HG03159 (cell line): ENCODE data around the gene RPP25L.

ENCODE experiments used
- ATAC-seq: cut with Tn5 transposase; IDR thresholded peaks from one replicate; pipeline ENCODE4 v1.9.1; 2021; ENCODE audit warnings: mild to moderate bottlenecking, moderate library complexity; ENCODE audit not compliant: unreplicated experiment

The RPP25L gene

DNA sequence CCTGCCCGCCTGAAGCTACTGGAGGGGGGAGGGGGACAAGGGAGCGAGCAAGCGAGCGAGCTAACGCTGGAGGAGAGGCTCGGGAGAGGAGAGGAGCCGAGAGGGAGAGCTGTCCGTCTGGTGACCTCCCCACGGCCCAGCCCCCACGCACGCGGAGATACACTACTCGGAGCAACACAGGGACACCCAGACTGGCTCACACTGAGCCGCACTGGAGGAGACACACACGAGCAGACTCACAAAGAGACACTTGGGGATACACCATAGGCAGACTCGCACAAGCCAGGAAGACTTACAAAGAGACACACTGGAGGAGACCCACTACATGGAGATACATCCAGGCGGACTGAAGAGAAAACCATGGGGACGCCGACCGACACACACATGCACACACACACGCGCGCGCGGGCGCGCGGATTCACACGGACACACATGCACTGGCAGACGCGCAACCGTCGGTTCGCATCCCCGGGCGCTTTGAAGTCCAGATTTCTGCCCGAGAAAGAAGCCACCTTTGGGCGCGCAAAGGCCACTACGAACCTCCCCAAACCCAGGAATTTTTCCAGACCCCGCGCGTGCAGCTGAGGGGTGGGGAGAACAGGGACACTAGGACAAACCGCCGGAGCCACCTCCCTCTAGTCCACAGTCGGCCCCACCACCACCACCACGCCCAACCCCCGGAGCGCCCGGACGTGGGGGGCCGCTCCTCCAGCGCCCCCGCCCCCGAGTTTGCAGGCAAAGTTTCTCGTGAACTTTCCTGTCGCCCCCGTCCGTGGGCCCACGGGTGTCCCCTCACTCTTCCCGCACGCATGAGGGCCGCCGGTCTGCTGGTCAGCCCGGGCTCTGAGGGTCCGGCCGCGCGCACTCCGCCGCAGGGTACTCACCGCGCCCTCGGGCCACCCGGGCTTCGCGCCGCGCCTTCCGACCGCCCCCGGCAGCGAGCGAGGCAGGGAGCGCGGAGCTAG lies 22.9 kb downstream of the RPP25L start:
- ATAC-seq, result no peak

DNA sequence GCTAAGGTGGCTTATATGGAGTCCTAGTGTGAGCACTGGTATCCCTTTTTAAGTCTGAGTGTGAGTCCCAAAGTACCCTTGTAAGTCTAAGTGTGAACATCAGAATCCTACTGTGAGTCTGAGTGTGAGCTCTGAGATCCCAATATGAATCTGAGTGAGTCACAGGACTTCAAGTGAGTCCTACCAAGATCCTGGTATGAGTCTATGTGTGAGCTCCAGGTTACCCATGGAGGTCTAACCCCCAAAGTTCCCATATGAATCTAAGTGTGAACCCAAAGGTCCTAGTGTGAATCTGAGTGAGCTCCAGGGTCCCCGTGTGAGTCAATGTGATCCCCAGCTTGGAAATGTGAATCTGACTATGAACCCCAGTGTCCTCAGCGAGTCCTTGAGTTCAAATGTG lies 24.6 kb downstream of the RPP25L start:
- ATAC-seq, result no peak

GRCh38 chr9:34585946-34586669 lies 25.8 kb downstream of the RPP25L start:
- ATAC-seq, result no peak

DNA sequence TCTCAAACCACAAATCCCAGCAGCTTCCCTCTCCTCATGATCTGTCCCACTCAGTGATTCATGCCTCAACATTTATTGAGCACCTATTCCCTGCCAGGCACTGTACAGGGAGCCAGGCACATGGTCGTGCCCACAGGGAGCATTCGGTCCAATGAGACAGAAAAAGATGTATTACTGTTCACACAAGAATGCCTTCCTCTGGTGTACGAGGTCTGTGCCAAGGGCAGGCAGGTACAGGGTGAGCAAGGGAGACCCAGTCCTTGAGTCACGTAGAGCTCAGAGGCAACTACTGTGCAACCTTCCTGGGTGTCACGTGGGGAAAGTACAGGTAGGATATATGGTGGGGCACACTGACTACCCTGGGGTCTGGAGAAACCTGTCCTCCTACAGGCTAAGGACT lies 26.9 kb downstream of the RPP25L start:
- ATAC-seq, result no peak

- ATAC-seq, result no peak
Observed at GRCh38 chr9:34582787-34583186, 29.1 kb downstream of the RPP25L start.

- ATAC-seq, result no peak
Observed at GRCh38 chr9:34581318-34581717, 30.6 kb downstream of the RPP25L start.

DNA sequence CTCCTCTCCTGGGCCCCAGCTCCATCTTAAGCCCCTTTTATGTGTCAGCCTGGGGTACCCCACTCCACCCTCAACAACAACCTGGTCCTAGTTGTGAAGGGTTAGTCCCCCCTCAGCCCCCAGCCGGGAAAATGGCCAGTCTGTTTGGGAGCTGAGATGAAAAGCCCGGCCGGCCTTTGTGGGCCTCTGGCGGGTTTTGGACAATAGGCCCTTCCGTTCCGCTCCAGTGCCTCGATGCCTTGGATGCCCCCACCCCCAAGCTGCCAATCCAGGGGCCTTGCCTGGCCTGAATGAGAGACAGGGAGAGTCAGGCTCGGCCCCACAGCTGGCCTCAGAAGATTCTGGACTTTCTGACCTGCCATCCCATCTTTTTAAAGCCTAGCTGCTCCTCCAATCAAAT lies 31.5 kb downstream of the RPP25L start:
- ATAC-seq, result no peak

DNA sequence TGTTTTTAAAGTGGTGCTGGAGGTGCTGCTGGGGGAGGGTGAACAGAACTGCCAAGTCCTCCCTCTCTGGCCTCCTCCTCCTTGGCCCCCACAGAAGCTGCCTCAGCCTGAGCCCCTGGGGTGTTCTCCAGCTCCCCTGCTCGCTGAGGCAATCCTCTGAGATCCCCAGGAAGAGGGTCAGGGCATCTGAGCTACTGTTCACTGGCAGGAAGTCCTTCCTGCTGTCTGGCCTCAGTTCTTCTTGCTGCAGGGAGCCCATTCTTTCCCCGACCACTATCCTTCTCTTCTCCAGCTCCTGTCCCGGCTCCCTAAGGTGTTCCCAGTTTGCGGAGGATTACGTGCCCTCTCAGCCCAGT lies 32.1 kb downstream of the RPP25L start:
- no peak for ATAC-seq

DNA sequence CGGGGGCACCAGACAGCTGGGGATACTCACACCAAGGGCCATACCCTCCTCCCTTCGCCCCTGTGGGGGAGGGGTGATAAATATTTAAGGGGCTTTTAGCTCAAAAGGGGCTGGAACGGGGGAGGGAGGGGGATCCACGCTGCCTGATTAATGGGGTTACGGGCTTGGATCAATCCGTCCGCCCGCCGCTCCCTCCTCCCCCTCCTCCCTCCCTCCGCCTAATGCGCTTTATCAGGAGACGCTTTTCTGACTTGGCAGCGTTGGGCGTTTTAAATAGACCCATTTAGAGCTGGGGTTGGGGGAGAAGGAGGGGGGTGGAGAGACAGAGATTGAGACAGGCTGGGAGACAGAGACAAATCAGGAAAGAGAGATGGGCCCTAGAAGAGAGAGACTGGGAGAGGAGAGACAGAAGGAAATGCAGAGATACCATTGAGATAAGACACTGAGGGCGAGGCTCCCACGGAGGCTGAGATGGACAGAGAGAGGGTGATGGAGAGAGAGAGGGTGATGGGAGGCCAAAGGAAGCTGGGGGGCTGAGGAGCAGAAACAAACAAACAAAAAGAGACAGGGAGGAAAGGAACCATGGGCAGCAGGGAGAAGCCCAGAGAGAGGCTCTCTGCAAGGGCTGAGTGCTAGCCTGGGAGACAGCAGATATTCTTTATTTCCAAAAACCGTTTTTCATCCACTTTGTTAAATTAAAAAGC lies 32.6 kb downstream of the RPP25L start:
- no peak for ATAC-seq

DNA sequence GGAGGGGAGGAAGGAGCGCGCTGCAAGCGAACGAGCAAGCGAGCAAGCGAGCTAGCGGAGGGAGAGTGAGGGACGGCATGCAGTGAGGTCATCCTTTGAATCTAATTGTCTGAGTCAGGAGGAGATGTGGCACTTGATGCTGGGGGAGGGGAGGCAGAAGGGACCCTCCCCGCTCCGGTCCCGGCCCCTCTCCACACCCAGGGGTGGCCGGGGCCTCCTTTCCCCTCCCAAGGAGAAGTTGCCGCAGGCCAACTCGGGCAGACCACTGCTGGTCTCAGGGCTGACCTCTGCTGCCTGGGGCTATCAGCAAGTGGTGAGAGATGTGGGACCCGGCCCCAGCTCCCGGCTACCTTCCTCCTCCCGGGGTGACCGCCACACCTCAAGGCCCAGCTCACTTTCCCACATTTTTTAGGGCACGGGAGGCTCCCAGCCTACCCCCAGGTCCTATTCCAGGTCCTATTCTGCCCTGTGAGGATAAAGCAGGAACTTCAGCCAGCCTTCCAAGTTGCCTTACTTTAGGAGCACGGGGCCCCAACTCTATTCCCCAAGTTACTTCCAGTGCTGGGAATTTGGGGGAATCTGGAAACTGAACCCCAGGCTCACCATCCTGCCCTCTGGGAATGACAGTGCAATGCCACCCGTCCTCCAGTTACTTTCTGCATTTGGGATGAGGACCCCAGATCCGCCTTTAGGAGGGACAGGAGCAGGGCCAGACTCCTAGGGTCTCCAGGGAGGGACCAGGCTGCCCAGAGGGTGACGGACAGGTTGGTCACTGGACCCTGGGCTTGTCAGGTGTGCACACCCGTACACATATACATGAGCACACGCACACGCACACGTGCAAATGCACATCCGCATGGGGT lies 33.4 kb downstream of the RPP25L start:
- no peak for ATAC-seq

DNA sequence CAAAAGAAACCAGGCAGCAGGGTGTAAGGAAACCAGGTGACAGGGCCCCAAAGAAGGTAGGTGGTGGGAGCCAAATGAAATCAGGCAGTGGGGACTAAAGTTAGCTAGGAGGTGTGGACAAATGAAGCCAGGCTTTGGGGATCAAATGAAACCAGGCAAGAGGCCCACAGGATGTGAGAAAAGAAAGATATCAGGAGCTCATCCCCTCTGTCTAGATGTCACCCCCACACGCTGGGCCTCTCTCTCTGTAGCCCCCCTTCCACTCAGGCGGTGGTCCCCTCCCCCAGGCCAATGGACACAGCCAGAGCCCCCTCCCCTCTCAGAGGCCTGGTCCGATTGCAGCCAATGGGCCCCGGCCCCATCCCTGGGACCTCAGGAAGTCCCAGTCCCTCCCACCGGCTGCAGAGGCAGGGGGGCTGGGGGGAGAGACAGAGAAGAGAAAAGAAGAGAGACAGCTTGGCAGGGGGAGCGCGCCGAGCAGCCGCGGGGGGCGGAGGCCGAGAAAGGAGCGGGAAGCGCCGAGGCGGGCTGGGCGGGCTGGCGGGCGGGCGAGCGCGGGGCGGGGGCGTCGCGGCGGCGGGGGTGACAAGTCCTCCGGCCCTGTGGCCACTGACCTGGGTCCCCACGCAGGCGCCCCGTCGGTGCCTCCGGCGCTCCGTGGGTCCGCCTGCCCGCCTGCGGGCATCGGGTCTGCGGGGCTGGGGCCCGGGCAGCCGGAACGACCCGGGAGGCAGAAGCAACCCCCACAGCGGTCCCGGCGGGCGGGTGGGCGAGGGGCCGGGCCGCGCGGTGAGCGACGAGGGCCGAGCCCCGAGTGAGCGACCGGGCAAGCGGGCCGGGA lies 34.3 kb downstream of the RPP25L start:
- no peak for ATAC-seq

GRCh38 chr9:34576597-34577399 lies 35.1 kb downstream of the RPP25L start:
- ATAC-seq, result no peak

DNA sequence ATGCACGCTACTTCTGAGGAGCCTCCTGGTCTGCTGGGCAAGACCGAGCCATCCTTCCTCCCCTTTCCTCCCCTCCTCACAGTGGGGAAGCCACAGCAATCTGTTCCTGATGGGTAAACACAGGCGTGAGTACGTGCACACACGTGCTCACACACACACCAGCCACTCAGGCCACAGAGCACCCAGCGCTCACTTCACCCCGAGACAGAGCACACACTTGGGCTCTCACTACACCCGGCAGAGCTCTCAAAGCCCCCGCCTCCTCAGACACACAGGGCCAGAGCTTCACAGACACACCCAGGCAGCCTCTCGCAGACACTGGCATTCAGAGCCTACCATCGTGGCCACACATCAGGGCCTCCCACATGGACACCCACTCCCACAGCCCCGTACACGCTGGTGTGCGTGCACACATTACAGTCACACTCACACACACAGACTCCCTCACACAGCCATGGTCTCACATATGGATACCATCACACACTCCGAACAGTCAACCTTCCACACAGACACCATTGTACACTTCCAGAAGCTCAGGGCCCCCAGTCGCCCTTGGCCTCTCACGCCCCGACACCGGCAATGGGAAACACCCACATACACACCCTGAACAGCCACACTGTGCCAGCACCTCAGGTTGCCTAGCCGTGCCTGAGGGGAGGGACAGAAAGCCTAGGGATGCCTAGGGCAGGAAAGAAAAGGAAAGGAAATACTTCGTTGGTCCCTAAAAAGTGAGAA lies 35.9 kb downstream of the RPP25L start:
- no peak for ATAC-seq

GRCh38 chr9:34575241-34575640 lies 36.7 kb downstream of the RPP25L start:
- no peak for ATAC-seq

- ATAC-seq, result no peak
Observed at GRCh38 chr9:34574571-34574970, 37.3 kb downstream of the RPP25L start.

- no peak for ATAC-seq
Observed at GRCh38 chr9:34573599-34574325, 38.1 kb downstream of the RPP25L start.

GRCh38 chr9:34572628-34573027 lies 39.3 kb downstream of the RPP25L start:
- no peak for ATAC-seq

DNA sequence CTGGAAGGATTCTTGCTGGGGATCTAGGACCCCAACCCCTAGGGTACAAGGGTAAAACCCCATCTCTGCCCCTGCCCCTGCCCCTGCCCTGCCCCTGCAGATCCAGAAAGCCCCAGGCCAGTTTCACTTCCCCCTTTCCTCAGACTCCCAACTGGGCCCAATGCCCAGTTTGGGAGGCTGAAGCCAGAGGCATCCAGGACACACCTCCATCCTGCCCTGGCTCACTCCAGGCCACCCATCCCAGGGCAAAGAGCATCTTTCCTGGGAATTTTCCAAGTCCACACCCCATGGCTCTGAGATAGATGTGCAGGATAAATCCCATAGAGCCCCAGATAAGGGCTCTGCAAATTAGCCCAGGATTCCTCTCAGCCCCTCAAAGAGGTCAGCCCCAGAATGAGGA lies 39.8 kb downstream of the RPP25L start:
- ATAC-seq, result no peak
